ENCODE results near the gene SERPINB8. TPM values are rescaled to one million over a fixed set of nuclear protein-coding genes. Genes with fewer than 3 reads are reported as not detected.
"Not testable (repeated sequence)": the region's sequence is repeated elsewhere in the genome, so short reads cannot be mapped to it uniquely, and the experiment has no call there.

Gene SERPINB8
- 22.0 TPM for total RNA-seq

- peak; percentile 94 for DNase-seq (ENCODE audit: low spot score)
Measured at GRCh38 chr18:63969942-63970808, at the start of gene SERPINB8. SERPINB8 (plus strand) TSS chr18:63970081; CDS start chr18:63978309, 8,228 bp downstream.

- DNase-seq (ENCODE audit: low spot score): no peak
Measured at GRCh38 chr18:63922049-63922448, 47.8 kb upstream of the SERPINB8 start.

- DNase-seq (ENCODE audit: low spot score): no peak
Measured at GRCh38 chr18:63924551-63924950, 45.3 kb upstream of the SERPINB8 start.

- no peak for DNase-seq (ENCODE audit: low spot score)
Measured at GRCh38 chr18:63928331-63928730, 41.5 kb upstream of the SERPINB8 start.

GRCh38 chr18:63929369-63929768, 40.5 kb upstream of the SERPINB8 start:
- DNase-seq (ENCODE audit: low spot score): not testable (repeated sequence)

GRCh38 chr18:63930773-63931354, 39.0 kb upstream of the SERPINB8 start:
- DNase-seq (ENCODE audit: low spot score): no peak

- peak; percentile 86 for DNase-seq (ENCODE audit: low spot score)
Measured at GRCh38 chr18:63936156-63936931, 33.5 kb upstream of the SERPINB8 start.

- DNase-seq (ENCODE audit: low spot score): no peak
Measured at GRCh38 chr18:63936932-63937393, 32.9 kb upstream of the SERPINB8 start.

- no peak for DNase-seq (ENCODE audit: low spot score)
Measured at GRCh38 chr18:63940008-63940407, 29.9 kb upstream of the SERPINB8 start.

GRCh38 chr18:63940543-63941050, 29.3 kb upstream of the SERPINB8 start:
- not testable (repeated sequence) for DNase-seq (ENCODE audit: low spot score)

- no peak for DNase-seq (ENCODE audit: low spot score)
Measured at GRCh38 chr18:63947051-63947790, 22.7 kb upstream of the SERPINB8 start.

GRCh38 chr18:63949068-63949737, 20.7 kb upstream of the SERPINB8 start, which contains the start of gene HMSD:
HMSD (plus strand) TSS chr18:63949301; CDS start chr18:63953456, 4,155 bp downstream.
- DNase-seq (ENCODE audit: low spot score): no peak

GRCh38 chr18:63951302-63951705, 18.6 kb upstream of the SERPINB8 start:
- no peak for DNase-seq (ENCODE audit: low spot score)

GRCh38 chr18:63953811-63954210, 16.1 kb upstream of the SERPINB8 start:
- DNase-seq (ENCODE audit: low spot score): no peak

- no peak for DNase-seq (ENCODE audit: low spot score)
Measured at GRCh38 chr18:63956755-63957154, 13.1 kb upstream of the SERPINB8 start.

- DNase-seq (ENCODE audit: low spot score): no peak
Measured at GRCh38 chr18:63960891-63961290, 9.0 kb upstream of the SERPINB8 start.

- no peak for DNase-seq (ENCODE audit: low spot score)
Measured at GRCh38 chr18:63961435-63961980, 8.4 kb upstream of the SERPINB8 start.

- DNase-seq (ENCODE audit: low spot score): no peak
Measured at GRCh38 chr18:63962137-63962536, 7.7 kb upstream of the SERPINB8 start.

GRCh38 chr18:63963615-63964256, 6.1 kb upstream of the SERPINB8 start:
- DNase-seq (ENCODE audit: low spot score): peak; percentile 64

GRCh38 chr18:63964908-63965307, 5.0 kb upstream of the SERPINB8 start:
- no peak for DNase-seq (ENCODE audit: low spot score)

Measured in ureter (tissue), 1 donor.